Measurements from ENCODE around the gene CHL1.

CHL1 gene

GRCh38 chr3:278300-279064 lies 81.9 kb downstream of the CHL1 start:
- DNase-seq (ENCODE audit: low read depth in 2 of 2): no peak

- DNase-seq (ENCODE audit: low read depth in 2 of 2): no peak
Measured at GRCh38 chr3:279325-279724, 82.8 kb downstream of the CHL1 start.

GRCh38 chr3:280681-281080 lies 84.1 kb downstream of the CHL1 start:
- no peak for DNase-seq (ENCODE audit: low read depth in 2 of 2)

- no peak for DNase-seq (ENCODE audit: low read depth in 2 of 2)
Measured at GRCh38 chr3:284322-284721, 87.8 kb downstream of the CHL1 start.

GRCh38 chr3:288417-288816 lies 91.9 kb downstream of the CHL1 start:
- DNase-seq (ENCODE audit: low read depth in 2 of 2): no peak

- DNase-seq (ENCODE audit: low read depth in 2 of 2): no peak
Measured at GRCh38 chr3:291028-291427, 94.5 kb downstream of the CHL1 start.

- no peak for DNase-seq (ENCODE audit: low read depth in 2 of 2)
Measured at GRCh38 chr3:291646-292436, 95.3 kb downstream of the CHL1 start.

GRCh38 chr3:294096-294495 lies 97.5 kb downstream of the CHL1 start:
- no peak for DNase-seq (ENCODE audit: low read depth in 2 of 2)

- no peak for DNase-seq (ENCODE audit: low read depth in 2 of 2)
Measured at GRCh38 chr3:294581-294980, 98.0 kb downstream of the CHL1 start.

GRCh38 chr3:295166-295565 lies 98.6 kb downstream of the CHL1 start:
- DNase-seq (ENCODE audit: low read depth in 2 of 2): no peak

- no peak for DNase-seq (ENCODE audit: low read depth in 2 of 2)
Measured at GRCh38 chr3:297585-297984, 101.0 kb downstream of the CHL1 start.

- DNase-seq (ENCODE audit: low read depth in 2 of 2): no peak
Measured at GRCh38 chr3:299590-300301, 103.2 kb downstream of the CHL1 start.

- DNase-seq (ENCODE audit: low read depth in 2 of 2): no peak
Measured at GRCh38 chr3:307182-307581, 110.6 kb downstream of the CHL1 start.

GRCh38 chr3:308597-309321 lies 112.2 kb downstream of the CHL1 start:
- DNase-seq (ENCODE audit: low read depth in 2 of 2): no peak

- no peak for DNase-seq (ENCODE audit: low read depth in 2 of 2)
Measured at GRCh38 chr3:312160-312733, 115.7 kb downstream of the CHL1 start.

- no peak for DNase-seq (ENCODE audit: low read depth in 2 of 2)
Measured at GRCh38 chr3:312911-313310, 116.3 kb downstream of the CHL1 start.

GRCh38 chr3:317012-317411 lies 120.4 kb downstream of the CHL1 start:
- no peak for DNase-seq (ENCODE audit: low read depth in 2 of 2)

- no peak for DNase-seq (ENCODE audit: low read depth in 2 of 2)
Measured at GRCh38 chr3:318903-319302, 122.3 kb downstream of the CHL1 start.

- DNase-seq (ENCODE audit: low read depth in 2 of 2): no peak
Measured at GRCh38 chr3:324423-324822, 127.9 kb downstream of the CHL1 start.

- no peak for DNase-seq (ENCODE audit: low read depth in 2 of 2)
Measured at GRCh38 chr3:325495-325894, 128.9 kb downstream of the CHL1 start.

- no peak for DNase-seq (ENCODE audit: low read depth in 2 of 2)
Measured at GRCh38 chr3:330494-331115, 134.0 kb downstream of the CHL1 start.
